ENCODE data around the gene LRRK1.
A peak's percentile ranks its signal among the peaks of the same experiment; 100 is the strongest.

The LRRK1 gene

DNA sequence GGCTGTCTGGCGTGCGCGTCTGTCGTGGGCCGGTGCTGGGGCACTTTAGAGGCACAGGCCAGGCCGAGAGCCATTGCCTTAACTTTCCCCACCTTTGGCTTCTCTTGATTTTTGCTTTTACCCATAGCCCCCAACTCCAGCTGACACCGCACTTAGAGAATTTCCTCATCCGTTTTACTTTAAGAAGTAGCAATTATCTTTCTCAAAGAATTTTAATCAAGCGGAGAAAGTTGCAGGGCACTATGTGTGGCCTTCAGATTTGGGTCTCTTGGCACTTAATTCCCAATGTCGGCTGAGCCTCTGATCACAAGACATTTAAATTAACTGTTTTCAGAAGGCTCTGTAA lies 38.3 kb upstream of the LRRK1 start:
- H3K4me3 ChIP-seq (ENCODE audit: low read length in 2 of 2) = peak overlapping the region in 1 of 2 donors; percentile 64
- H3K4me1 ChIP-seq (ENCODE audit: control insufficient read depth, insufficient read depth, low read length) = peaks cover 6% of the 10 kb centered on the region
- H3K36me3 ChIP-seq (ENCODE audit: control insufficient read depth in 2 of 2, insufficient read depth in 2 of 2, low read length in 2 of 2) = no peaks in the 10 kb centered on the region
- H3K9me3 ChIP-seq (ENCODE audit: control insufficient read depth in 2 of 2, low read length in 2 of 2) = no peaks in the 10 kb centered on the region
- H3K9ac ChIP-seq (ENCODE audit: low read length in 2 of 2) = no peak overlapping the region
- H3K27me3 ChIP-seq (ENCODE audit: control insufficient read depth in 1 of 2, insufficient read depth in 2 of 2, low read length in 2 of 2) = peaks cover 17 to 32% of the 10 kb centered on the region in 2 donors
- no peak overlapping the region for H3K27ac ChIP-seq (ENCODE audit: low read length)

DNA sequence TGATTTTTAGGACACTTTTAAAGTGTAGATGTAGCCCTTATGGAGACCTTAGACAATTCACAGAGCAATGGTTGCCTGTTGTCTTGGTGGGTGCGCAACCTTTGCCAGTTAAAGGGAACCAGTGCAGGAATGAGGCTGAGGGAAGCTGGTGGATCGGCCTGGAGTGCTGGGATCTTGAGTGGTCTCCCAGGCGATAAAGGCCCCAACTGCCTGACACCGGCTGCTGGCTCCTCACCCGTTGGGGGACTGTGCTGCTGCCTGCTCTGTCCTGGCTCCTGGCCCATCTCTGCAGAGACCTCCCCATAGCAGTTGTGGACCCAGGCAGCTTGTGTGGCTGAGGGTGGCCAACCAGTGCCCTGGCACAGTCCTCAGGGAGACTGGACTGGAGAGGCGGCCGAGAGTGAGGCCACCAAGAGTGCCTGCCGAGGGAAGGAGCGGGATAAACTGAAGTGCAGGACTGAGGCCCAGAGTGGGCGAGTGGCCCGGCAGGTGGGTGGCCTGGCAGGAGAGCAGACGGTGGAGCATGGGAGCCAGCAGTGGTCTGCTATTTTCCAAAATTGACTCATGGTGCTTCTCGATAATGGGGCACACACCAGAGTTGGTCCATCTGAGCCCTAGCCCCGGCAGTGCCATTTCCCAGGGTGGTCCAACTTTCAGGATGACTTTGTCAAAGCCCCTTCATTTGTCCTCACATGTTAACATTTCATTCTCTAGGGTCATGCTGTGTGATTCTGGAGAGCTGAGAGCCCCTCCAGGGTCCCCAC lies 37.4 kb upstream of the LRRK1 start:
- Histone ChIP-seq H3K4me3 (ENCODE audit: low read length in 2 of 2) (no peak overlapping the region), H3K27me3 (ENCODE audit: control insufficient read depth in 1 of 2, insufficient read depth in 2 of 2, low read length in 2 of 2) (peaks cover 17 to 37% of the 10 kb centered on the region in 2 donors), H3K27ac (ENCODE audit: low read length) (no peak overlapping the region), H3K36me3 (ENCODE audit: control insufficient read depth in 2 of 2, insufficient read depth in 2 of 2, low read length in 2 of 2) (no peaks in the 10 kb centered on the region), H3K4me1 (ENCODE audit: control insufficient read depth, insufficient read depth, low read length) (peaks cover 6% of the 10 kb centered on the region), H3K9ac (ENCODE audit: low read length in 2 of 2) (no peak overlapping the region), H3K9me3 (ENCODE audit: control insufficient read depth in 2 of 2, low read length in 2 of 2) (no peaks in the 10 kb centered on the region)

DNA sequence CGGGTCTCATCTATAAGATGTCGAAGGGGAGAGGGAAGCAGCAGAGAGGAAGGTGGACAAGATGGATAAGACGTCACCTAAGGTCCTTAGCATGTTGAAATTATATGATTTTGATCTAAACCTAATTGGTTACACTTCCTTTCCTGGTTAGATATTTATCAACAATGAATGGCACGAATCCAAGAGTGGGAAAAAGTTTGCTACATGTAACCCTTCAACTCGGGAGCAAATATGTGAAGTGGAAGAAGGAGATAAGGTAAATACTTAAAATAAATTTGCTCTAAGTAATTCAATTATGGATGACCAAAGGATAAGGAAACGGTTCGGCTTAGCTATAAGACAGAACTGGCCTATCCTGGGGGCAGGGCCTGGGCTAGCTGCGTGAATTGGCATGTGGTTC lies 34.0 kb upstream of the LRRK1 start:
- Histone ChIP-seq H3K9me3 (ENCODE audit: control insufficient read depth in 2 of 2, low read length in 2 of 2) (no peaks in the 10 kb centered on the region), H3K27me3 (ENCODE audit: control insufficient read depth in 1 of 2, insufficient read depth in 2 of 2, low read length in 2 of 2) (peaks cover 21 to 32% of the 10 kb centered on the region in 2 donors), H3K4me3 (ENCODE audit: low read length in 2 of 2) (no peak overlapping the region), H3K36me3 (ENCODE audit: control insufficient read depth in 2 of 2, insufficient read depth in 2 of 2, low read length in 2 of 2) (no peaks in the 10 kb centered on the region), H3K4me1 (ENCODE audit: control insufficient read depth, insufficient read depth, low read length) (peaks cover 4% of the 10 kb centered on the region), H3K27ac (ENCODE audit: low read length) (no peak overlapping the region), H3K9ac (ENCODE audit: low read length in 2 of 2) (no peak overlapping the region)

DNA sequence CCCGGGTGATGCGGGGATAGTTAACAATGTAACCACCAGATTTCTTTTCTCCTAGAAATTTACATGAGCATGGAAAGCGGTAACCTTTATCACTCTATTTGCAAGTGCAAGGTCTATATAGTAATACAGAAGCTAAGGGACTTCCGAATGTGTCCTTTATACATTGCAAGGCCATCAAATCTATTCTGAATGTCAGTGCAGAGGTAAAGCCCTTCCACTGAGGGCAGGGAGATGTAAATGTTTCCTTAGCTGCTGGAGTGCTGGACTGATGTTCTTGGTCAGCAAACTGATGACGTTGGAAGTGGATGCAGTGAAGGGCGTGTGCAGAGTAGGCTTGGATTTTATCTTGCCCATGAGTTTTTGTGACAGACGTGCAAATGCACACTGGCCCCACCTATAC lies 33.3 kb upstream of the LRRK1 start:
- no peaks in the 10 kb centered on the region for H3K9me3 ChIP-seq (ENCODE audit: control insufficient read depth in 2 of 2, low read length in 2 of 2)
- H3K9ac ChIP-seq (ENCODE audit: low read length in 2 of 2) = no peak overlapping the region
- peaks cover 16 to 25% of the 10 kb centered on the region in 2 donors for H3K27me3 ChIP-seq (ENCODE audit: control insufficient read depth in 1 of 2, insufficient read depth in 2 of 2, low read length in 2 of 2)
- no peak overlapping the region for H3K27ac ChIP-seq (ENCODE audit: low read length)
- H3K36me3 ChIP-seq (ENCODE audit: control insufficient read depth in 2 of 2, insufficient read depth in 2 of 2, low read length in 2 of 2) = no peaks in the 10 kb centered on the region
- H3K4me3 ChIP-seq (ENCODE audit: low read length in 2 of 2) = no peak overlapping the region
- peaks cover 4% of the 10 kb centered on the region for H3K4me1 ChIP-seq (ENCODE audit: control insufficient read depth, insufficient read depth, low read length)

DNA sequence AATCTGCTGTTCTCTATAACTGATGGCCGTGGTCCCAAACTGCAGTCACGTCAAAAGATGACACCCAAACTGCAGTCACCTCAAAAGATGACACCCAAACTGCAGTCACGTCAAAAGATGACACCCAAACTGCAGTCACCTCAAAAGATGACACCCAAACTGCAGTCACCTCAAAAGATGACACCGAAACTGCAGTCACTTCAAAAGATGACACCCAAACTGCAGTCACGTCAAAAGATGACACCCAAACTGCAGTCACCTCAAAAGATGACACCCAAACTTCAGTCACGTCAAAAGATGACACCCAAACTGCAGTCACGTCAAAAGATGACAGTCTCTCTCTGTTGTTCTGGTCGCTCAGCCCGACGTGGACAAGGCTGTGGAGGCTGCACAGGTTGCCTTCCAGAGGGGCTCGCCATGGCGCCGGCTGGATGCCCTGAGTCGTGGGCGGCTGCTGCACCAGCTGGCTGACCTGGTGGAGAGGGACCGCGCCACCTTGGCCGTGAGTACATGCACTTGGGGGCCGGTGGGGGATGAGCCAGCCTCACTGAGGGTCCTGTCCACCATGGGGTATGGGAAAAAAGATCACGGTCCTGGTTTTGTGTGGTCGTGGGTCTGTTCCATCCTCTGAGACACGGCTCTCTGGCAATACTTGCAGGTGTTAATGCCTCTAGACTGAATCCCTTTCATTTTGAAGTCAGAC lies 31.8 kb upstream of the LRRK1 start:
- H3K27me3 ChIP-seq (ENCODE audit: control insufficient read depth in 1 of 2, insufficient read depth in 2 of 2, low read length in 2 of 2) = peaks cover 18% of the 10 kb centered on the region in 2 donors

DNA sequence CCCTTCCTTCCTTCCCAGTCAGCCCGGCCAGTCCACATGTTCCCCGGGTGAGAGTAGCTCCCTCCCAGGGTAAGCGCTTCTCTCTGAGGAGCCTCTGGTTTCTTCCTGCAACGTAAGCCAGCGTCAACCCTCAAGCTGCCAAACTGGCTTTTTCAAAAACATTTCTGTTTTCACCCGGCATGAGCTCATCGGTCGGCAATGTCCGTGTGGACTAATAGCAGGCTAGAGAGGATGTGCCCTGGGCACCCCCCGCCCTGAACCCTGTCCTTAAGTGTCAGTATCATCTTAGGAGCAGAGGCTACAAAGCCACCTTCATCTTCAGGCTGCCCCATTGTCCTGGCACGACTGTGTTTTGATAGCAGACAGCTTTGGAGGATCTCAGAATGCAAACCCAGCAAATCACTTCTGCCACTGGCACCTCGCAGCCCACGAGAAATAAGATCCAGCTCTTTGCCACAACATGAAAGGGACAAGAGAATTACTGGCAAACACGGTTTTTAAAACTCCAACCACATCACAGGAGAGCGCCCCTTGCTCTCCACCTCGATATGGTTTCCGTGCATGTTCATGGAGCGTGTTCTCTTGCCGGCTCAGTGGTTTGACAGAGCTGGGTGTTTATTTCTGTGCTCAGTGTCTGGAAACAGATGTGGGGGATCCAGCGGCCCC lies 29.6 kb upstream of the LRRK1 start:
- H3K27me3 ChIP-seq (ENCODE audit: control insufficient read depth in 1 of 2, insufficient read depth in 2 of 2, low read length in 2 of 2) = peaks cover 15 to 18% of the 10 kb centered on the region in 2 donors
- H3K27ac ChIP-seq (ENCODE audit: low read length) = no peak overlapping the region
- no peaks in the 10 kb centered on the region for H3K36me3 ChIP-seq (ENCODE audit: control insufficient read depth in 2 of 2, insufficient read depth in 2 of 2, low read length in 2 of 2)
- no peak overlapping the region for H3K9ac ChIP-seq (ENCODE audit: low read length in 2 of 2)
- H3K9me3 ChIP-seq (ENCODE audit: control insufficient read depth in 2 of 2, low read length in 2 of 2) = no peaks in the 10 kb centered on the region
- H3K4me3 ChIP-seq (ENCODE audit: low read length in 2 of 2) = peak overlapping the region in 1 of 2 donors; percentile 3
- H3K4me1 ChIP-seq (ENCODE audit: control insufficient read depth, insufficient read depth, low read length) = peaks cover 4% of the 10 kb centered on the region

More for the DNA sequence above, 31.8 kb upstream of the LRRK1 start:
- Histone ChIP-seq H3K9ac (ENCODE audit: low read length in 2 of 2) (no peak overlapping the region), H3K4me1 (ENCODE audit: control insufficient read depth, insufficient read depth, low read length) (peaks cover 4% of the 10 kb centered on the region), H3K36me3 (ENCODE audit: control insufficient read depth in 2 of 2, insufficient read depth in 2 of 2, low read length in 2 of 2) (no peaks in the 10 kb centered on the region), H3K27ac (ENCODE audit: low read length) (no peak overlapping the region), H3K4me3 (ENCODE audit: low read length in 2 of 2) (no peak overlapping the region), H3K9me3 (ENCODE audit: control insufficient read depth in 2 of 2, low read length in 2 of 2) (no peaks in the 10 kb centered on the region)

DNA sequence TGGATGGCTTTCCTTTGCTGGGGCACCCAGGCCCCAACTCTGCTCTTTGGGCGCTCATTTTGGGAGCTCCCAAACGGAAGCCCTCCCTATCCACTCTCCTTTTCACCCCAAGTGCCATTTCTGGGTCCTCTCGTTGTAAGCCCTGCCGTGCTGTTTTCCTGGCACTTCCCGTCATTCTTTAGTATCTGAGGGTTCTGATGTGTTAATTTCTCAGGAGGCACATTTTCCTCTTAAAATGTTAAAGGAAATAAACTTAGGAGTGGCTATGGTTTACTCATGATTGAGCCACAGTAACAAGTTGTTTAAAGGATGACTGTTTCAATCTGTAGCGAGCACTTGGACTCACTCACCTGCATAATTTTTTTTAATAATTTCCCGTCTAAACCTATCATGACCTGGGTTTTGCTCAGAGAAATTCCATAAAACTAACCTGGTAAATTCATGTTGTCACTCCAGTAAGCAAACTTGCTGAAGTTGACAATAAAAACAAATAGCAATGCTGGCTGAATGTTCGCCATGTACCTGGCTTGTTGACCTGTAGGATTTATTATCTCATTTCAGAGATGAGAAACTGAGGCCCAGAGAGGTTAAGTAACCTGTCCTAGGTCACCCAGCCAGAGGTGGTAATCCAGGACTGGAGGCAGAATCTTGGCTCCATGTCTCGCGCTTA lies 29.0 kb upstream of the LRRK1 start:
- peaks cover 4% of the 10 kb centered on the region for H3K4me1 ChIP-seq (ENCODE audit: control insufficient read depth, insufficient read depth, low read length)
- no peaks in the 10 kb centered on the region for H3K9me3 ChIP-seq (ENCODE audit: control insufficient read depth in 2 of 2, low read length in 2 of 2)
- H3K9ac ChIP-seq (ENCODE audit: low read length in 2 of 2) = no peak overlapping the region
- H3K36me3 ChIP-seq (ENCODE audit: control insufficient read depth in 2 of 2, insufficient read depth in 2 of 2, low read length in 2 of 2) = no peaks in the 10 kb centered on the region
- no peak overlapping the region for H3K27ac ChIP-seq (ENCODE audit: low read length)
- H3K27me3 ChIP-seq (ENCODE audit: control insufficient read depth in 1 of 2, insufficient read depth in 2 of 2, low read length in 2 of 2) = peaks cover 15 to 18% of the 10 kb centered on the region in 2 donors
- no peak overlapping the region for H3K4me3 ChIP-seq (ENCODE audit: low read length in 2 of 2)

DNA sequence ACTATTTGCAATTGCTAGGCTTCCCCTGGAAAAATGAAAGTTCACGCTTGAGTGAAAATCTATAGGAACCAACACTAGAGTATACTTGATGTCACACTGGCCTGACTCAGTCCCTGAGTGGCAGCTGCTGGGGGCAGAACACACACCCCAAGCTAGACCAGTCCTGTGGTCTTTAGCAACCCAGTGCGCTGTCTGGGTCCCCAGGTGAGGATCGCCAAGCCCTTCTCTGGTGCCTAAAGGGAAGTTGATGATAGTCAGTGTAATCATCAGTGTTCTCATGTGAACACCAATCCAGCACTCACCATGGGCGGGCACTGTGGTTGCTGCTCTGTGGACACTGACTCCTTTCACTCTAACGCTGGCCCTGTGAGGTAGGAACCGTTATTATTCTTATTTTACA lies 28.3 kb upstream of the LRRK1 start:
- Histone ChIP-seq H3K9me3 (ENCODE audit: control insufficient read depth in 2 of 2, low read length in 2 of 2) (no peaks in the 10 kb centered on the region), H3K4me3 (ENCODE audit: low read length in 2 of 2) (no peak overlapping the region), H3K4me1 (ENCODE audit: control insufficient read depth, insufficient read depth, low read length) (peaks cover 4% of the 10 kb centered on the region), H3K27ac (ENCODE audit: low read length) (no peak overlapping the region), H3K27me3 (ENCODE audit: control insufficient read depth in 1 of 2, insufficient read depth in 2 of 2, low read length in 2 of 2) (peaks cover 15 to 18% of the 10 kb centered on the region in 2 donors), H3K9ac (ENCODE audit: low read length in 2 of 2) (no peak overlapping the region), H3K36me3 (ENCODE audit: control insufficient read depth in 2 of 2, insufficient read depth in 2 of 2, low read length in 2 of 2) (no peaks in the 10 kb centered on the region)

DNA sequence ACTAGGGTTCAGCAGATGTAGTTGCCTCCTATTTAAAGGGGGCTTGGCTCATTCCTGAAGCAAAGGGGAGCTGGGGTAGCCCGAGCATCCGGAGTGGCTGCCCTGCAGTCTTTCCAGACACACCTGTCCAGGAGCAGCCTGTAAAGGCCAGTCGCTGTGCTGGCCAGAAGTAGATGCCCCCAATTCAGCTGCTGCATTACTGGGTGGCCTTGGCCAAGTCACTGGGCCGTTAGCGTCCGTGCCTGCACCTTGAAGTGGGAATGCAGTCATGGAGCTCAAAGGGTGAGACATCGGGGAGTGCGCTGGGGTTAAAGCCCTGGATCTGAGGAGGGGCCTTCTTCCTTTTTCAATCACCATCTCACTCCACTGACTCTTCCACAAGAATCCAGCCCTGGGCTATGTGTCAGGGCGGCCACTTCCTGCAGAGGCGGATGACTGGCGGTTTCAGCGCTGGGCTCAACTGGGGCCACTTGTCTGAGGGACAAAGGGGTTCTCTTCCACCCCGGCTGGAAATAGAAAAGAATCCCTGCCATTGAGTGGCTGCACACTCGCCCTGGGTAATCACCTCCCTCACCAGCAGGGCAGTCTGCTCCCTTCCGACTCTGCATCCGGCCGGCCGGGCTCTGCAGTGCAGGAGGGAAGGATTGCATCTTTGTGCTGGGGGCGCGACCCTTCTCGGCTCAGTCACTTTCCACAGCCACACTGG lies 27.7 kb upstream of the LRRK1 start:
- Histone ChIP-seq H3K36me3 (ENCODE audit: control insufficient read depth in 2 of 2, insufficient read depth in 2 of 2, low read length in 2 of 2) (no peaks in the 10 kb centered on the region), H3K27ac (ENCODE audit: low read length) (no peak overlapping the region), H3K9me3 (ENCODE audit: control insufficient read depth in 2 of 2, low read length in 2 of 2) (no peaks in the 10 kb centered on the region), H3K27me3 (ENCODE audit: control insufficient read depth in 1 of 2, insufficient read depth in 2 of 2, low read length in 2 of 2) (peaks cover 10 to 18% of the 10 kb centered on the region in 2 donors), H3K4me1 (ENCODE audit: control insufficient read depth, insufficient read depth, low read length) (peaks cover 4% of the 10 kb centered on the region), H3K4me3 (ENCODE audit: low read length in 2 of 2) (no peak overlapping the region), H3K9ac (ENCODE audit: low read length in 2 of 2) (no peak overlapping the region)

DNA sequence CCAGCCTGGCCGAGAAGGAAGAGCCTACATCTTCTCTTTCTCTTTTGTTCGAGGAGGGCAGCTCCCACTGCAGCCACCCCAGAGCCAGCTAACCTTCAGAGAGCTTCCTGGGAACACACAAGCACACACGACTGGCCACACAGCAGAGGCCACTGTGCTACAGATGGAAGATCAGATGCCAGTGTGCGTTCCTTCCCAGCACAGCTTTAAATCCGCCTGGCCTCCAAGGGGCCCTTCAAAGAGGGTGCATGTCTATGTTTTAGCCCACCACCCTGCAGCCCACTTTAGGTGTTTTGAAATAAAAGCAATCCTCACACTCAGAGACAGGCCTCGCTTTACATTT lies 27.2 kb upstream of the LRRK1 start:
- Histone ChIP-seq H3K27me3 (ENCODE audit: control insufficient read depth in 1 of 2, insufficient read depth in 2 of 2, low read length in 2 of 2) (peaks cover 10 to 18% of the 10 kb centered on the region in 2 donors), H3K27ac (ENCODE audit: low read length) (no peak overlapping the region), H3K9me3 (ENCODE audit: control insufficient read depth in 2 of 2, low read length in 2 of 2) (no peaks in the 10 kb centered on the region), H3K4me3 (ENCODE audit: low read length in 2 of 2) (no peak overlapping the region), H3K9ac (ENCODE audit: low read length in 2 of 2) (no peak overlapping the region), H3K36me3 (ENCODE audit: control insufficient read depth in 2 of 2, insufficient read depth in 2 of 2, low read length in 2 of 2) (no peaks in the 10 kb centered on the region), H3K4me1 (ENCODE audit: control insufficient read depth, insufficient read depth, low read length) (peaks cover 4% of the 10 kb centered on the region)

Measured in stomach smooth muscle (tissue), 2 donors.